Neural crest cell (in vitro differentiated cells): ENCODE results near the gene CCDC69. TPM values are rescaled to one million over a fixed set of nuclear protein-coding genes. Genes with fewer than 3 reads are reported as not detected.
A peak's percentile ranks its signal among the peaks of the same experiment; 100 is the strongest.

Experiments used
- DNase-seq: peaks from one replicate; pipeline ENCODE4 v3.0.0; 2021; ENCODE audit warnings: low read depth, mixed read lengths, low spot score
- H3K27ac Mint-ChIP-seq: one replicate; pipeline ENCODE4 v1.8.0; 2021; ENCODE audit warnings: mild to moderate bottlenecking, mixed read lengths; ENCODE audit not compliant: unreplicated experiment
- H3K27me3 Mint-ChIP-seq: 2 replicates; pipeline ENCODE4 v1.8.0; 2021; ENCODE audit warnings: low read depth, mild to moderate bottlenecking, mixed read lengths
- H3K36me3 Mint-ChIP-seq: 2 replicates; pipeline ENCODE4 v1.8.0; 2021; ENCODE audit warnings: low read depth, mild to moderate bottlenecking, mixed read lengths
- H3K4me1 Mint-ChIP-seq: 2 replicates; pipeline ENCODE4 v1.8.0; 2021; ENCODE audit warnings: mixed read lengths
- H3K4me3 Mint-ChIP-seq: one replicate; pipeline ENCODE4 v1.8.0; 2021; ENCODE audit warnings: mild to moderate bottlenecking, mixed read lengths
- H3K9me3 Mint-ChIP-seq: 2 replicates; pipeline ENCODE4 v1.8.0; 2021; ENCODE audit warnings: mixed read lengths
- CTCF ChIP-seq: fragments of 200-600 bp; sonication (generic); conservative IDR thresholded peaks from 2 replicates; pipeline ENCODE4 v1.5.0; 2021; ENCODE audit warnings: antibody characterized with exemption, mild to moderate bottlenecking
- total RNA-seq: library from RNA; stranded (reverse); gene quantifications from 2 replicates; pipeline ENCODE4 v1.2.1, GENCODE V29; 2021

Gene CCDC69
- total RNA-seq, 1 donor from 2014 or later, result 1.7 TPM

- no peaks in the 10 kb centered on the region for H3K36me3 Mint-ChIP-seq
- no peak for TF ChIP-seq CTCF
- H3K4me3 Mint-ChIP-seq, result no peak overlapping the region
- DNase-seq, result no peak
- no peak overlapping the region for H3K27ac Mint-ChIP-seq
- H3K27me3 Mint-ChIP-seq, result no peaks in the 10 kb centered on the region
- H3K9me3 Mint-ChIP-seq, result no peaks in the 10 kb centered on the region
- H3K4me1 Mint-ChIP-seq, result no peaks in the 10 kb centered on the region
Measured at GRCh38 chr5:151214614-151215545, 9.0 kb downstream of the CCDC69 start.

- Mint-ChIP-seq H3K27ac (peak overlapping the region; percentile 19), H3K9me3 (no peaks in the 10 kb centered on the region), H3K36me3 (no peaks in the 10 kb centered on the region), H3K27me3 (no peaks in the 10 kb centered on the region), H3K4me1 (no peaks in the 10 kb centered on the region), H3K4me3 (no peak overlapping the region)
- no peak for DNase-seq
- TF ChIP-seq CTCF, result no peak
Measured at GRCh38 chr5:151213803-151214613, 9.9 kb downstream of the CCDC69 start.

- DNase-seq, result no peak
- no peaks in the 10 kb centered on the region for H3K27me3 Mint-ChIP-seq
Measured at GRCh38 chr5:151212406-151212798, 11.5 kb downstream of the CCDC69 start.

GRCh38 chr5:151208481-151208914 is 15.4 kb downstream of the CCDC69 start:
- no peaks in the 10 kb centered on the region for H3K36me3 Mint-ChIP-seq
- H3K27me3 Mint-ChIP-seq, result no peaks in the 10 kb centered on the region
- no peak for TF ChIP-seq CTCF
- no peaks in the 10 kb centered on the region for H3K9me3 Mint-ChIP-seq
- no peak overlapping the region for H3K4me3 Mint-ChIP-seq
- H3K27ac Mint-ChIP-seq, result no peak overlapping the region
- H3K4me1 Mint-ChIP-seq, result no peaks in the 10 kb centered on the region
- no peak for DNase-seq

More at GRCh38 chr5:151212406-151212798, 11.5 kb downstream of the CCDC69 start:
- H3K4me1 Mint-ChIP-seq, result no peaks in the 10 kb centered on the region
- H3K9me3 Mint-ChIP-seq, result no peaks in the 10 kb centered on the region
- no peak overlapping the region for H3K4me3 Mint-ChIP-seq
- TF ChIP-seq CTCF, result no peak
- H3K36me3 Mint-ChIP-seq, result no peaks in the 10 kb centered on the region
- H3K27ac Mint-ChIP-seq, result no peak overlapping the region

- no peak for DNase-seq
- Mint-ChIP-seq H3K4me1 (no peaks in the 10 kb centered on the region), H3K4me3 (no peak overlapping the region), H3K9me3 (no peaks in the 10 kb centered on the region), H3K36me3 (no peaks in the 10 kb centered on the region), H3K27ac (no peak overlapping the region), H3K27me3 (peaks cover 4% of the 10 kb centered on the region)
- TF ChIP-seq CTCF, result no peak
Measured at GRCh38 chr5:151205411-151205810, 18.5 kb downstream of the CCDC69 start.
